Measurements from ENCODE around the gene L1CAM. TPM values are rescaled to one million over a fixed set of nuclear protein-coding genes. Genes with fewer than 3 reads are reported as not detected.

The L1CAM gene
- total and polyA plus RNA-seq, 2 experiments from 2014 or later = 0.33 to 0.69 TPM

DNA sequence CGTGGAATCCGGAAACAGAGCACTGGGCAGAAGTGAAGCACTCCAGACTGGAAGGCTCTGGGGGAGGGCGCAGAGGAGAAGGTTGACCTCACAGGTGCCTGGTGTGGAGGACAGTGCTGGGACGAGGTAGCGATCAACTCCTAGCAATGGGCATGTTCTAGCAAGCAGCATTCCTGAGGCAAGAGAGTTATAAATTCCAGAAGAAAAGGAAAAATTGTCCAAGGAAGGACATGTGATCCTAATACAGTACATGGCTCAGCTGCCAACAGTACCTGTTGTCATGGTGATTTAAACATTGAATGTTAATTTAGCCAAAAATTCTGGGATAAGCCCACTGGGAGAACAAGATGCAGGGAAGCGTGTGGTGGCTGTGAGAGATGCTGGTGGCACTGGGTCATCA is 31.9 kb upstream of the L1CAM start:
- TF ChIP-seq EZH2phosphoT487 (IDR thresholded peaks at IDR 0.05; ENCODE audit: low read depth, severe bottlenecking, unreplicated experiment) (no peak), EZH2 (IDR thresholded peaks at IDR 0.05; ENCODE audit: borderline replicate concordance) (no peak)
- TF ChIP-seq, protein P1, sequence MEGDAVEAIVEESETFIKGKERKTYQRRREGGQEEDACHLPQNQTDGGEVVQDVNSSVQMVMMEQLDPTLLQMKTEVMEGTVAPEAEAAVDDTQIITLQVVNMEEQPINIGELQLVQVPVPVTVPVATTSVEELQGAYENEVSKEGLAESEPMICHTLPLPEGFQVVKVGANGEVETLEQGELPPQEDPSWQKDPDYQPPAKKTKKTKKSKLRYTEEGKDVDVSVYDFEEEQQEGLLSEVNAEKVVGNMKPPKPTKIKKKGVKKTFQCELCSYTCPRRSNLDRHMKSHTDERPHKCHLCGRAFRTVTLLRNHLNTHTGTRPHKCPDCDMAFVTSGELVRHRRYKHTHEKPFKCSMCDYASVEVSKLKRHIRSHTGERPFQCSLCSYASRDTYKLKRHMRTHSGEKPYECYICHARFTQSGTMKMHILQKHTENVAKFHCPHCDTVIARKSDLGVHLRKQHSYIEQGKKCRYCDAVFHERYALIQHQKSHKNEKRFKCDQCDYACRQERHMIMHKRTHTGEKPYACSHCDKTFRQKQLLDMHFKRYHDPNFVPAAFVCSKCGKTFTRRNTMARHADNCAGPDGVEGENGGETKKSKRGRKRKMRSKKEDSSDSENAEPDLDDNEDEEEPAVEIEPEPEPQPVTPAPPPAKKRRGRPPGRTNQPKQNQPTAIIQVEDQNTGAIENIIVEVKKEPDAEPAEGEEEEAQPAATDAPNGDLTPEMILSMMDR (IDR thresholded peaks at IDR 0.05; ENCODE audit: poor library complexity) = no peak
- 85% methylated on average over 6 of the region's 6 CpGs for WGBS (ENCODE audit: low lambda C conversion rate, missing lambda C conversion rate)
- H3K4me3 ChIP-seq = no peak overlapping the region
- no peaks in the 10 kb centered on the region for H3K36me3 ChIP-seq (replicated peaks; ENCODE audit: insufficient read depth, low read depth)
- no peak overlapping the region for H3K4me2 ChIP-seq
- no peak overlapping the region for H3K27ac ChIP-seq
- H3K79me2 ChIP-seq = no peaks in the 10 kb centered on the region
- no peaks in the 10 kb centered on the region for H3K9me2 ChIP-seq (replicated peaks; ENCODE audit: insufficient read depth)
- no peaks in the 10 kb centered on the region for H3K27me3 ChIP-seq
- no peak overlapping the region for H2AFZ ChIP-seq
- no peak for DNase-seq (ENCODE audit: low spot score)
- H3K4me1 ChIP-seq (ENCODE audit: insufficient read depth) = no peaks in the 10 kb centered on the region
- H3K9me3 ChIP-seq (ENCODE audit: low read depth) = no peaks in the 10 kb centered on the region
- H4K20me1 ChIP-seq (ENCODE audit: insufficient read depth, poor library complexity, severe bottlenecking) = no peaks in the 10 kb centered on the region

GRCh38 chrX:153913701-153914100 is 27.7 kb upstream of the L1CAM start:
- Histone ChIP-seq H3K4me2 (no peak overlapping the region), H3K27ac (no peak overlapping the region), H3K9me3 (ENCODE audit: low read depth) (no peaks in the 10 kb centered on the region), H3K4me3 (no peak overlapping the region), H4K20me1 (ENCODE audit: insufficient read depth, poor library complexity, severe bottlenecking) (no peaks in the 10 kb centered on the region), H3K4me1 (ENCODE audit: insufficient read depth) (no peaks in the 10 kb centered on the region), H3K27me3 (no peaks in the 10 kb centered on the region), H3K36me3 (replicated peaks; ENCODE audit: insufficient read depth, low read depth) (no peaks in the 10 kb centered on the region), H2AFZ (no peak overlapping the region), H3K79me2 (no peaks in the 10 kb centered on the region), H3K9me2 (replicated peaks; ENCODE audit: insufficient read depth) (no peaks in the 10 kb centered on the region)
- 88% methylated on average over 17 of the region's 17 CpGs for WGBS (ENCODE audit: low lambda C conversion rate, missing lambda C conversion rate)
- TF ChIP-seq EZH2phosphoT487 (IDR thresholded peaks at IDR 0.05; ENCODE audit: low read depth, severe bottlenecking, unreplicated experiment) (no peak), EZH2 (IDR thresholded peaks at IDR 0.05; ENCODE audit: borderline replicate concordance) (no peak)
- TF ChIP-seq, protein P1 (IDR thresholded peaks at IDR 0.05; ENCODE audit: poor library complexity) = no peak
- DNase-seq (ENCODE audit: low spot score) = no peak

GRCh38 chrX:153913211-153913610 is 27.2 kb upstream of the L1CAM start:
- Histone ChIP-seq H3K4me3 (no peak overlapping the region), H3K27me3 (no peaks in the 10 kb centered on the region), H3K27ac (no peak overlapping the region), H3K4me1 (ENCODE audit: insufficient read depth) (no peaks in the 10 kb centered on the region), H4K20me1 (ENCODE audit: insufficient read depth, poor library complexity, severe bottlenecking) (no peaks in the 10 kb centered on the region), H3K9me2 (replicated peaks; ENCODE audit: insufficient read depth) (no peaks in the 10 kb centered on the region), H3K9me3 (ENCODE audit: low read depth) (no peaks in the 10 kb centered on the region), H3K4me2 (no peak overlapping the region), H2AFZ (no peak overlapping the region), H3K79me2 (no peaks in the 10 kb centered on the region), H3K36me3 (replicated peaks; ENCODE audit: insufficient read depth, low read depth) (no peaks in the 10 kb centered on the region)
- DNase-seq (ENCODE audit: low spot score) = no peak
- TF ChIP-seq, protein P1 (IDR thresholded peaks at IDR 0.05; ENCODE audit: poor library complexity) = no peak
- TF ChIP-seq EZH2phosphoT487 (IDR thresholded peaks at IDR 0.05; ENCODE audit: low read depth, severe bottlenecking, unreplicated experiment) (no peak), EZH2 (IDR thresholded peaks at IDR 0.05; ENCODE audit: borderline replicate concordance) (no peak)
- 73% methylated on average over 12 of the region's 17 CpGs for WGBS (ENCODE audit: low lambda C conversion rate, missing lambda C conversion rate)

DNA sequence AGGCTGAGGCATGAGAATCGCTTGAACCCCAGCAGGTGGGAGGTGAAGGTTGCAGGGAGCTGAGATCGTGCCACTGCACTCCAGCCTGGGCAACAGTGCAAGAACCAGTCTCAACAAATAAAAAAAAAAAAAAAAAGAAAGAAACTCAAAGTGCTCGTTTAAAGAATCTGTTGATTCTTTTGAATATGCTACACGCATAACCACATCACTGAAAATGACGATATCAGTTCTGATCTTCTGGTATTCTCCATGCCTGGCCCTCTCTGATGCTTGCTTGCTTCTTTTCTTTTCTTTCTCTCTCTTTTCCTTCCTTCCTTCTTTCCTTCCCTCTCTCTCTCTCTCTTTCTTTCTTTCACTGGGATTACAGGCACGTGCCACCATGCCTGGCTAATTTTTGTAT is 25.8 kb upstream of the L1CAM start:
- H2AFZ ChIP-seq = no peak overlapping the region
- no peaks in the 10 kb centered on the region for H4K20me1 ChIP-seq (ENCODE audit: insufficient read depth, poor library complexity, severe bottlenecking)
- no peak overlapping the region for H3K27ac ChIP-seq
- 86% methylated on average over 6 of the region's 6 CpGs for WGBS (ENCODE audit: low lambda C conversion rate, missing lambda C conversion rate)
- H3K9me3 ChIP-seq (ENCODE audit: low read depth) = no peaks in the 10 kb centered on the region
- H3K4me2 ChIP-seq = no peak overlapping the region
- TF ChIP-seq EZH2phosphoT487 (IDR thresholded peaks at IDR 0.05; ENCODE audit: low read depth, severe bottlenecking, unreplicated experiment) = no peak
- TF ChIP-seq EZH2 (IDR thresholded peaks at IDR 0.05; ENCODE audit: borderline replicate concordance) = no peak
- TF ChIP-seq, protein P1 (IDR thresholded peaks at IDR 0.05; ENCODE audit: poor library complexity) = no peak
- no peaks in the 10 kb centered on the region for H3K4me1 ChIP-seq (ENCODE audit: insufficient read depth)
- DNase-seq (ENCODE audit: low spot score) = no peak
- no peaks in the 10 kb centered on the region for H3K27me3 ChIP-seq
- H3K9me2 ChIP-seq (replicated peaks; ENCODE audit: insufficient read depth) = no peaks in the 10 kb centered on the region
- no peaks in the 10 kb centered on the region for H3K36me3 ChIP-seq (replicated peaks; ENCODE audit: insufficient read depth, low read depth)
- H3K79me2 ChIP-seq = no peaks in the 10 kb centered on the region
- no peak overlapping the region for H3K4me3 ChIP-seq
